NCI-H146 (cell line): ENCODE results near the gene CENPP.

Source experiments
- DNase-seq: peaks from one replicate; lab custom pipeline; 2025; lab: John Stamatoyannopoulos, UW

Gene CENPP

GRCh38 chr9:92659601-92660000 is 333.8 kb downstream of the CENPP start:
- DNase-seq: no peak

- no peak for DNase-seq
These were observed 334.5 kb downstream of the CENPP start for GRCh38 chr9:92660266-92660665.

- DNase-seq: no peak
These were observed 335.4 kb downstream of the CENPP start for GRCh38 chr9:92661127-92661526.

GRCh38 chr9:92661743-92662142 is 336.0 kb downstream of the CENPP start:
- peak; percentile 34 for DNase-seq

- DNase-seq: no peak
These were observed 337.4 kb downstream of the CENPP start for GRCh38 chr9:92663126-92663525.

GRCh38 chr9:92663951-92664350 is 338.2 kb downstream of the CENPP start:
- no peak for DNase-seq

GRCh38 chr9:92664394-92665152 is 338.8 kb downstream of the CENPP start:
- DNase-seq: no peak

GRCh38 chr9:92665836-92666235 is 340.1 kb downstream of the CENPP start:
- no peak for DNase-seq

- no peak for DNase-seq
These were observed 340.5 kb downstream of the CENPP start for GRCh38 chr9:92666236-92666635.

- DNase-seq: no peak
These were observed 341.3 kb downstream of the CENPP start for GRCh38 chr9:92666912-92667532.

- DNase-seq: no peak
These were observed 343.2 kb downstream of the CENPP start for GRCh38 chr9:92668746-92669526.

- peak; percentile 46 for DNase-seq
These were observed 343.8 kb downstream of the CENPP start for GRCh38 chr9:92669527-92669889.
